OCI-LY3 (cell line): Measurements from ENCODE around the gene GDPGP1.

ENCODE experiments used
- EZH2phosphoT487 ChIP-seq: fragments of 200-600 bp; shearing (Covaris generic); IDR thresholded peaks from 2 replicates; pipeline ENCODE4 v1.6.1; 2018; ENCODE audit warnings: antibody characterized with exemption, mixed run types, low read depth
- TF ChIP-seq, protein P1 (sequence below): fragments of 200-600, 300-600 bp; sonication (generic); IDR thresholded peaks from 2 replicates; pipeline ENCODE4 v1.5.1; 2014; ENCODE audit warnings: antibody characterized with exemption, low read length, low read depth

GRCh38 chr15:90295270-90295648, 61.2 kb downstream of the GDPGP1 start:
- TF ChIP-seq, protein P1, sequence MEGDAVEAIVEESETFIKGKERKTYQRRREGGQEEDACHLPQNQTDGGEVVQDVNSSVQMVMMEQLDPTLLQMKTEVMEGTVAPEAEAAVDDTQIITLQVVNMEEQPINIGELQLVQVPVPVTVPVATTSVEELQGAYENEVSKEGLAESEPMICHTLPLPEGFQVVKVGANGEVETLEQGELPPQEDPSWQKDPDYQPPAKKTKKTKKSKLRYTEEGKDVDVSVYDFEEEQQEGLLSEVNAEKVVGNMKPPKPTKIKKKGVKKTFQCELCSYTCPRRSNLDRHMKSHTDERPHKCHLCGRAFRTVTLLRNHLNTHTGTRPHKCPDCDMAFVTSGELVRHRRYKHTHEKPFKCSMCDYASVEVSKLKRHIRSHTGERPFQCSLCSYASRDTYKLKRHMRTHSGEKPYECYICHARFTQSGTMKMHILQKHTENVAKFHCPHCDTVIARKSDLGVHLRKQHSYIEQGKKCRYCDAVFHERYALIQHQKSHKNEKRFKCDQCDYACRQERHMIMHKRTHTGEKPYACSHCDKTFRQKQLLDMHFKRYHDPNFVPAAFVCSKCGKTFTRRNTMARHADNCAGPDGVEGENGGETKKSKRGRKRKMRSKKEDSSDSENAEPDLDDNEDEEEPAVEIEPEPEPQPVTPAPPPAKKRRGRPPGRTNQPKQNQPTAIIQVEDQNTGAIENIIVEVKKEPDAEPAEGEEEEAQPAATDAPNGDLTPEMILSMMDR, result no peak
- TF ChIP-seq EZH2phosphoT487, result no peak
